Right lobe of liver (tissue), 6 donors: Measurements from ENCODE around the gene CCDC88C. TPM values are rescaled to one million over a fixed set of nuclear protein-coding genes. Genes with fewer than 3 reads are reported as not detected.

Experiments used
- ATAC-seq, 4 donors: fragments of 200-7000 bp; cut with Tn5 transposase; one replicate each; pipeline ENCODE4 v1.9.1; 2020; ENCODE audit warnings: mild to moderate bottlenecking in 4 of 4, moderate library complexity in 4 of 4
- DNase-seq, 3 donors: peaks; one replicate each; pipeline ENCODE4 v3.0.0-alpha.2; 2020
- H3K27ac ChIP-seq, 3 donors: fragments of 200-600 bp; one replicate each; pipeline ENCODE4 v1.8.0; 2022
- H3K27me3 ChIP-seq, 2 donors: fragments of 200-600 bp; one replicate each; pipeline ENCODE4 v1.8.0; 2022
- H3K36me3 ChIP-seq, 4 donors: fragments of 200-600 bp; sonication (generic) in 1 of 4; one replicate each; pipeline versions ENCODE4 v1.5.1 to v1.8.0; 2017 to 2022; ENCODE audit warnings: control low read depth in 1 of 4
- H3K4me1 ChIP-seq, 4 donors: fragments of 200-600 bp; sonication (generic) in 1 of 4; one replicate each; pipeline versions ENCODE4 v1.5.1 to v1.8.0; 2017 to 2022; ENCODE audit warnings: control low read depth in 1 of 4
- H3K4me3 ChIP-seq, 3 donors: fragments of 200-600 bp; one replicate each; pipeline ENCODE4 v1.8.0; 2022
- H3K9me3 ChIP-seq, 4 donors: fragments of 200-600 bp; sonication (generic) in 1 of 4; one replicate each; pipeline versions ENCODE4 v1.5.1 to v1.8.0; 2017 to 2022; ENCODE audit warnings: control low read depth in 1 of 4
- POLR2A ChIP-seq: fragments of 450-650 bp; IDR thresholded peaks from one replicate; pipeline ENCODE4 v1.6.1; 2017; ENCODE audit warnings: antibody characterized with exemption, mild to moderate bottlenecking
- WGBS: methylation state at CpG from one replicate; pipeline ENCODE4 v1.1.6; 2018; ENCODE audit warnings: low coverage, low lambda C conversion rate; ENCODE audit not compliant: insufficient coverage; ENCODE audit errors: missing lambda C conversion rate; 5-methylcytosine and 5-hydroxymethylcytosine counted together
- intact Hi-C, 2 donors: fragments of 100-400 bp; cut with DNase I; formaldehyde crosslinking; loops; one replicate each; pipeline versions ENCODE4 v1.11.2 to v1.14.1; 2022
- total RNA-seq, 6 experiments: library from RNA; depleted of rRNA in 2 of 6; stranded (reverse); fragments of >200 nt in 2 of 6; fragmentation: NEBNext Ultra II Directional in 3 of 6; extraction: Animal tissue kit (Norgen Biotek cat#: 25700) in 3 of 6; gene quantifications; one replicate each; pipeline versions ENCODE4 v1.1.0 to v1.2.4, GENCODE V29; 2016 to 2023
- TF ChIP-seq, protein P1 (sequence below), 4 donors: fragments of 200-600 bp in 3 of 4; fragments of 450-650 bp in 1 of 4; IDR thresholded peaks; one replicate each; pipeline versions ENCODE4 v1.5.1 to v1.8.0; 2016 to 2022; ENCODE audit warnings: antibody characterized with exemption in 4 of 4, mild to moderate bottlenecking in 2 of 4
- donor health status: DM: no; HTN: yes; CAD: no.
- donor health status: DM: no; HTN: no; CAD: no.
- donor health status: DM: no; HTN: no; CAD: no.
- donor health status: DM: no; HTN: yes; CAD: no.
- donor health status: DM: no; HTN: yes; CAD: no.

The CCDC88C gene
- total RNA-seq, 6 experiments from 2014 or later, result 1.2 to 5.7 (median 3.1) TPM

DNA sequence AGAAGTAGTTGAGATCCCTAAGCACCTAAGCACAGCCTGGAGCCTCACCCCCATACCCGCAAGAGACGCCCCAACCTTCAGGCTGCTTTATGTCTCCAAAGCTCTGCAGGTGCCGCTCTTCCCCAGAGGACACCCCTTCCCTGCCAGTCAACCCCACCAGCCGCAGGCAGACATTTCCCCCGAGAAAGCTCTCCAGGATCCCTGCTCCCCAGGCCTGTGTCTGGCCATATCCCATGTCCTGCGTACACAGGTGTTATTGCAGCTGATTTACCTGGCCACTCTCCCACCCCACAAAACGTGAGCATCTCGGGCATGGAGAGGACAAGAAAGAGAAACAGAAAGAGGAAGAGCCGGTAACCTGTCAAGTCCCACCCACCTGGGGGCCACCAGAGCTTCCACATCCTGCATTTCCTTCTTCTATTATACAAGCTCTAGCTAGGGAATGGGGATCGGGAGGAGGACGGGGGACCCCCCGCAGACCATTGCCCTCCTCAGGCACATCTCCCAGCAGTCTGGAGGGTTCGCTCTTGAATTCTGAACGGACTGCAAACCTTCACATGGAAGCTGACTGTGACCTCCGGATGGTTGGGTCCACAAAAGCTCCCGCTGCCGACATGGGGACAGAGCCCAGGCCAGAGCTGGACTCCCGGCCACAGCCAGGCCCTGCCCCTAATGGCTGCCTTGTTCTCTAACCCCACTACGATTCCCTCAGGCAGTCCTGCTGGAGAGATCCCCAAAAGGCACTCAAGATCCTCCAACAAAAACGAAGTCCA, 17.6 kb downstream of the CCDC88C start:
- intact Hi-C loops, result no loop called here
- DNase-seq, result no peak
- Histone ChIP-seq H3K4me1 (peaks cover 0 to 6% (median 0%) of the 10 kb centered on the region in 4 donors), H3K9me3 (no peaks in the 10 kb centered on the region), H3K27me3 (no peaks in the 10 kb centered on the region), H3K4me3 (no peak overlapping the region), H3K36me3 (no peaks in the 10 kb centered on the region), H3K27ac (peak overlapping the region in 1 of 3 donors; percentile 40)
- WGBS, result 51% methylated on average over 13 of the region's 20 CpGs
- peak in 2 of 4 donors; percentile 19 to 21 for ATAC-seq
- TF ChIP-seq POLR2A, result no peak
- TF ChIP-seq, protein P1, sequence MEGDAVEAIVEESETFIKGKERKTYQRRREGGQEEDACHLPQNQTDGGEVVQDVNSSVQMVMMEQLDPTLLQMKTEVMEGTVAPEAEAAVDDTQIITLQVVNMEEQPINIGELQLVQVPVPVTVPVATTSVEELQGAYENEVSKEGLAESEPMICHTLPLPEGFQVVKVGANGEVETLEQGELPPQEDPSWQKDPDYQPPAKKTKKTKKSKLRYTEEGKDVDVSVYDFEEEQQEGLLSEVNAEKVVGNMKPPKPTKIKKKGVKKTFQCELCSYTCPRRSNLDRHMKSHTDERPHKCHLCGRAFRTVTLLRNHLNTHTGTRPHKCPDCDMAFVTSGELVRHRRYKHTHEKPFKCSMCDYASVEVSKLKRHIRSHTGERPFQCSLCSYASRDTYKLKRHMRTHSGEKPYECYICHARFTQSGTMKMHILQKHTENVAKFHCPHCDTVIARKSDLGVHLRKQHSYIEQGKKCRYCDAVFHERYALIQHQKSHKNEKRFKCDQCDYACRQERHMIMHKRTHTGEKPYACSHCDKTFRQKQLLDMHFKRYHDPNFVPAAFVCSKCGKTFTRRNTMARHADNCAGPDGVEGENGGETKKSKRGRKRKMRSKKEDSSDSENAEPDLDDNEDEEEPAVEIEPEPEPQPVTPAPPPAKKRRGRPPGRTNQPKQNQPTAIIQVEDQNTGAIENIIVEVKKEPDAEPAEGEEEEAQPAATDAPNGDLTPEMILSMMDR (IDR thresholded peaks at IDR 0.05), result no peak

DNA sequence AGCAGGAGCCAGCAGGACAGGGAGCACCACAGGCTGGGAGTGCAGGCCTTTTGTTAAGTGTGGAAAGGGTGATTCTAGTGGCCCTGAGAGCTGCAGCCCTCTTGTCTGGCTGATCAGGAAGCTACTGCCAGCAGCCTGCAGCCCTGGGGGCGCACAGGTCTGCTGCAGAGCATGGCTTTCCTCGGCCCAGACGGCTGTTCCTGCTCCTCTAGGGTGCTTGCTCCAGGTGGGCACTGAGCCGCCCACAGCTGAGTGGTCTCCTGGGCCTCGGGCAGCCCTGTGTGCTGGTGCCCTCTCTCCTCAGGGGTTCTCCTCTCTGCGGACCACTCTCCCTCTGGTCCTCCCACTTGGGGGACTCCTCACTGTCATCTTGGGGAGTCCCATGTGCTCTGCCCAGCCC, 18.9 kb downstream of the CCDC88C start:
- H3K4me1 ChIP-seq, result peaks cover 0 to 6% (median 0%) of the 10 kb centered on the region in 4 donors
- no peaks in the 10 kb centered on the region for H3K27me3 ChIP-seq
- no peak for DNase-seq
- H3K4me3 ChIP-seq, result no peak overlapping the region
- H3K27ac ChIP-seq, result no peak overlapping the region
- H3K9me3 ChIP-seq, result no peaks in the 10 kb centered on the region
- no peak for TF ChIP-seq POLR2A
- TF ChIP-seq, protein P1 (IDR thresholded peaks at IDR 0.05), result no peak
- 80% methylated on average over 3 of the region's 6 CpGs for WGBS
- intact Hi-C loops, result no loop called here
- ATAC-seq, result peak in 1 of 4 donors; percentile 9
- no peaks in the 10 kb centered on the region for H3K36me3 ChIP-seq

DNA sequence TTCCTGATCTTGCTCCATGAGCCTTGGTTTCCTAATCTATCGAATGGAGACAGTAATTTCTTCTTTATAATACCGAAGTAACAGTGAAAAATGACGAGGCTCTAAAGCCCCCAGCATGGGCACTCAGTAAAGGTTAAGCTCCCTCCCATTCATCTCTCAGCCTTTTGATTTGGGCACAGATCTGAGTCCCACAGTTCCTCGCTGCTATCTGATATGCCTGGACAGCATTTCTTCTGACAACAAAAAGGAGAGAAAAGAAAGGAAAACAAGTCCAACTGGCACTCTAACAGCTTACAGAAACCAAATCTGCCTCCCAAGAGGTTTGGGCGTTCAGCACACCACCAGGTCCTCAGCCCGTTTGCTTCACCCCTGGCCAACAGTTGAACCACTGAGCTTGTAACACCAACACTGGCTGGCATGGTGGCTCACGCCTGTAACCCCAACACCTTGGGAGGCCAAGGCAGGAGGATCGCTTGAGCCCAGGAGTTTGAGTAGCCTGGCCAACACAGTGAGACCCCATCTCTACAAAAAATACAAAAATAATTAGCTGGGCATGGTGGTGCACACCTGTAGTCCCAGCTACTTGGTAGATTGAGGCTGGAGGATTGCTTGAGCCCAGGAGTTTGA, 19.5 kb downstream of the CCDC88C start:
- TF ChIP-seq, protein P1 (IDR thresholded peaks at IDR 0.05), result no peak
- TF ChIP-seq POLR2A, result no peak
- DNase-seq (no peak), ATAC-seq (no peak)
- Histone ChIP-seq H3K27me3 (no peaks in the 10 kb centered on the region), H3K9me3 (no peaks in the 10 kb centered on the region), H3K27ac (peak overlapping the region in 1 of 3 donors; percentile 22), H3K36me3 (no peaks in the 10 kb centered on the region), H3K4me1 (peaks cover 0 to 6% (median 0%) of the 10 kb centered on the region in 4 donors), H3K4me3 (no peak overlapping the region)
- 47% methylated on average over 7 of the region's 8 CpGs for WGBS
- intact Hi-C loops, result no loop called here

DNA sequence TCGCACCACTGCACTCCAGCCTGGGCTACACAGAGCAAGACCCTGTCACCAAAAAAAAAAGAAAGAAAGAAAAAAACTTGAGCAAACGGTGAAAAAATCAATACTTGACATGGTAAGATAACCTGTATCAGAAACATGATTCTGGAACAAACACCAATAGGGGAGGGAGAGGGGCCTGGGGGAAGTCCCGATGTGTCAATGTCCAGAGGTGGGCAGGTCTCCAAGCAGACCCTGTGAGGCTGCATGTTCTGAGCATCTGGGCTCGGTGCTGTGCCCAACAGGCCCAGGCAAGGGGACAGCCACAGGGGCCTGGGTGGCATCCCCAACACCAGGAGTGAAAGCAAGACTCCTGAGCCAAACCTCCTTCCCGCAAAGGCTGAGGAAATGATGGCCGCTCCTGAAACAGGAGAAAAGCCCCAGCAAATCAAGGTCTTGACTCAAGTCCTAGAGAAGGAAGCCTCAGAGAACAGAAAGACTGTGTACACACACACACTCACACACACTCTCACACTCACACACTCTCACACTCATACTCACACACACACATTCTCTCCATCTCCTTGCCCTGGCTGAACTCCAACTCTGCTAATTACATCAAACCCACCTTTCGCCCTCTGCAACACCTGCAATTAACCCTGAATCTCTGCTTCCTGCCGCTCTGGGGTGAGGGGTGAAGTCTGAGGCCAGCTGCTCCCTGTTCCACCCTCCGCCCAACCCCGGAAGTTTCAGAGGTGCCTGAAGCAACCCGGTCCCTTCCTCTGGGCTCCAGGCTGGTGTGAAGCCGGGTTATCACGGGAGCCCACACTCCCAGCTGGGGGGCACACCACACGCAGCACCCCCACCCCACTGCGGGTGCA, 20.4 kb downstream of the CCDC88C start:
- H3K4me3 ChIP-seq, result no peak overlapping the region
- DNase-seq (no peak), ATAC-seq (peak; percentile 48 to 62 (median 56))
- H3K27me3 ChIP-seq, result no peaks in the 10 kb centered on the region
- TF ChIP-seq, protein P1 (IDR thresholded peaks at IDR 0.05), result no peak
- no peak for TF ChIP-seq POLR2A
- 19% methylated on average over 9 of the region's 15 CpGs for WGBS
- no peak overlapping the region for H3K27ac ChIP-seq
- H3K4me1 ChIP-seq, result peaks cover 0 to 6% (median 0%) of the 10 kb centered on the region in 4 donors
- intact Hi-C loops, result no loop called here
- no peaks in the 10 kb centered on the region for H3K36me3 ChIP-seq
- H3K9me3 ChIP-seq, result no peaks in the 10 kb centered on the region
